SIG-M5 (cell line): ENCODE results near the gene SP1.
A peak's percentile ranks its signal among the peaks of the same experiment; 100 is the strongest.
"Not testable (repeated sequence)": the region's sequence is repeated elsewhere in the genome, so short reads cannot be mapped to it uniquely, and the experiment has no call there.

ENCODE experiments used
- DNase-seq: peaks from one replicate; lab custom pipeline; 2025; lab: John Stamatoyannopoulos, UW

The SP1 gene

GRCh38 chr12:53380104-53380793 lies at the start of gene SP1:
TSS of gene SP1 (plus strand) at chr12:53380176. CDS start at chr12:53380292, 116 bp downstream.
- DNase-seq = peak; percentile 48

GRCh38 chr12:53330671-53331070 lies 49.3 kb upstream of the SP1 start:
- DNase-seq = no peak

GRCh38 chr12:53332339-53332738 lies 47.6 kb upstream of the SP1 start:
- DNase-seq = not testable (repeated sequence)

- DNase-seq = no peak
Observed at GRCh38 chr12:53332744-53333143, 47.2 kb upstream of the SP1 start.

DNA sequence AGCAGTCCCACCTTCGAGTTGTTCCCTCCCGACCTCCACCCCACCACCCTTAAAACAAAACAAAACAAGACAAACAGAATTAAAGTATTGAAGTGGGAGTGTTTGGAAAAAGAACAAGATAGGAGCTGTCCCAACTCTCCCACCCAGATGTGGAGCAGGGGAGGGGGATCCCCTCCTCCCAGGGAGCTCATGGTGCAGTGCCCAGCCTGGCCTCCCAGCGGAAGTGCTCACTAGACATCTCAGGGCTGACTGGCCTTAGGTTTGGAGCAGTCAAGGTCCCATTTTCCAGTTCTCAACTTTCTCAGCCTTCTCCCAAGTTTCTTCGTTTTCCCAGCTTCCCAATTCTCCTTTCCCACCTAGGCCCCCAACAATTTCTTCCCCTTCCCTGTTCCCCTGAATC lies 46.7 kb upstream of the SP1 start:
- DNase-seq = no peak

GRCh38 chr12:53333845-53334244 lies 46.1 kb upstream of the SP1 start:
- no peak for DNase-seq

- no peak for DNase-seq
Observed at GRCh38 chr12:53334822-53335221, 45.2 kb upstream of the SP1 start.

DNA sequence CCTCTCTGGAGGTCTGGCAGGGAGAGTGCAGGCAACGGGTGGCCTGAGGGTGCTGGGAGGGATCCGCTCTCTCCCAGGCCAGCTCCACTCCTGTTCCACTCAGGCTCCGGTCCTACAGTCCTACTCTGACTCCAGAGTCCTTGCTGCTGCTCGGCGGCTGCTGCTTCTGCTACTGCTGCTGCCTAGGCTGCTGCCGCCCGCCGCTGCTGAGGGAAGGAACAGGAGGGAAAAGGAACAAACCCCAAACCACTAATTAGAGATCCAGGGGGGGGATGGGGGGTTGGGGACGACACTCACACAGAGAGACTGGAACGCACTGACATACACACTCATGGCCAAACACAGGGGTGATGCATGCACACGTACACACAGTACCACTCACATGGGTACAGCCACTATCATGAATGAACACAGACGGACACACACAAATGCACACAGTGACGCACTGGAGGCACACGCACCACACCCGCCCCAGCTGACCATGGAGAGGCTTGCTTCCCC lies 43.7 kb upstream of the SP1 start, which contains the start of gene SP7:
Gene SP7, minus strand, starts transcription at position 174 of the 501 bp plus-strand sequence. CDS start 708 bp downstream, outside the sequence.
- no peak for DNase-seq

DNA sequence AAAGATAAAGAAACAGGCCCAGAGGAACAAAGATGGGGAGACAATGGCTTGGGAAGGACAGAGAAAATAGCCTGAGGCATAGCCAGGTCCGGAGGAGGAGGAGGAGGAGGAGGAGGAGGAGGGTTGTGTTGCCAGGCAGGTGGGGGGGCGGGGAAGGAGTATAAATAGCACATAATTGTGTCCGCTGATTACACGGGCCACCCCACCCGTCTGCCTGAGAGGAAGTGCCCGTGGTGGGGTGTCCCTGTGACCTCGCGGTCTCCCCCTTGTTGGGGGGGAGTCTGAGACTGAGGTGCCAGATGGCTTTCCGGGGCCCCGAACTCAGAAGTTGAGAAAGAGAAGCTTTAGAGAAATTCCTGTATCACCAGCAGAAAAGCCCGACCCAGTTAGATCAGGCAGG lies 42.0 kb upstream of the SP1 start:
- no peak for DNase-seq

DNA sequence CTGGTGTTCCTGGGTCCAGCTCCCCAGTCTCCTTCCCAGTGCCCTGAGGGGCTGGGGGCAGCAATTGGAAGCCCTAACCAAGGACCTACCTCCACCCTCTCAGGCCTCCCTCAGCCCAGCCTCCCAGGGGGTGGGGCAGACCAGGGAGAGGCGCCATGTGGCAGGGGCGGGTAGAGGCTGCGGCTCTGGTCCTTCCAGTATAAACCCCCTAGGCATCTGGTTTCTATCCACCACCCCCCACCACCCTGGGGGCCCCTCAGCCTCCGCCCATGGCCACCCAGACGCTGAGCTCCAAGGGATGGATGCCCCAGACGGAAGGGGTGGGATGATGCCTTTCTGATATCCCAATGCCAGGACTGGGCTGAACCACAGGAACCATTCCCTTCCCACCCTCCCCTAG lies 41.1 kb upstream of the SP1 start:
- DNase-seq = no peak

GRCh38 chr12:53340398-53340797 lies 39.6 kb upstream of the SP1 start:
- no peak for DNase-seq

DNA sequence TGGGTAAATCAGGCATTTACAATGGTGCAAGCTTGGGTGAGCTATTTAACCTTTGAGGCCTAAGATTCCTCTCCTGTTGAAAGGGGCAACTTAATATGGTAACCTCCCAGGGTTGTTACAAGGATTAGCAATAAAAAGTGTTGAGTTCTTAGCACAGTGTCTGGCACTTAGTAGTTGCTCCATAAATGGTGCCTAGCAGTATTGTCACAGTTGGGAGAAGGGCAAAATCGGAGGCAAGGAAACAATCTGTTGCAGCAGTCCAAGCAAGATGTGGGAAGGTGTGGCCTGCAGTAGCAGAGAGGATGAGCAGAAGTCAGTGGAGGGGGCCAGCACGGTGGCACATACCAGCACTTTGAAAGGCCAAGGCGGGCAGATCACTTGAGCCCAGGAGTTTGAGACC lies 36.5 kb upstream of the SP1 start:
- no peak for DNase-seq

DNA sequence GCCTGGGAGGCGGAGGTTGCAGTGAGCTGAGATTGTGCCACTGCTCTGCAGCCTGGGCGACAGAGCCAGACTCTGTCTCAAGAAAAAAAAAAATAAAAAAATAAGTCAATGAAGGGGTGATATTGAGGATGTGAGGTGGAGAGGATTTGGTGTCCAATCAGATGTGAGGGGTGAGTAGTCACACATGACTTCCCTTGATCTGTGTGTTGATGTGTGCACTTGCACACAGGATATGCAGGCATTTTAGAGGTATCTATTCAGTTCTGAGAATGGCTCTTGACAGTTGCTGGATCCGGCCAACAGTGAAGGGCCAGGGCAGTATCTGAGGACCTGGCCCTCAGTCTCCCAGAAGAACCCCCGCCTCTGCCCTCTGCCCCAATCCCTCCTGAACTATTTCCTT lies 36.0 kb upstream of the SP1 start:
- DNase-seq = no peak

DNA sequence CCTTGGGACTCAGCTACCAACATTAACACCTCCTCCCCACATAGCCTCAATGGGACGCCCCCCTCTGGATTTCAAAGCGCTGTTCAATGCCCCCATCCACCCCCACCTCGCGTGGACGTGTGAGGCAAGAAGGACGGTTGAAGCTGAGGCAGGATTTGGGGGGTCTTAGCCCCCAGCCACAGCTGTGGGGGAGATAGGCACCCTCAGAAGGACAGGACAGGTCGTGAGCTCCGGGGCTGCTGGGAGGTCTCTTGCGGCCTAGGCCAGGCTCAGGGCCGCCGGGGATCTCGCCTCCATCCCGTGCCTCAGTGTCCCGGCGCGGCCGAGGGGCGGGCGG lies 35.5 kb upstream of the SP1 start:
- no peak for DNase-seq

GRCh38 chr12:53344824-53345485 lies 35.0 kb upstream of the SP1 start:
- DNase-seq = no peak

- no peak for DNase-seq
Observed at GRCh38 chr12:53345486-53346188, 34.3 kb upstream of the SP1 start.

DNA sequence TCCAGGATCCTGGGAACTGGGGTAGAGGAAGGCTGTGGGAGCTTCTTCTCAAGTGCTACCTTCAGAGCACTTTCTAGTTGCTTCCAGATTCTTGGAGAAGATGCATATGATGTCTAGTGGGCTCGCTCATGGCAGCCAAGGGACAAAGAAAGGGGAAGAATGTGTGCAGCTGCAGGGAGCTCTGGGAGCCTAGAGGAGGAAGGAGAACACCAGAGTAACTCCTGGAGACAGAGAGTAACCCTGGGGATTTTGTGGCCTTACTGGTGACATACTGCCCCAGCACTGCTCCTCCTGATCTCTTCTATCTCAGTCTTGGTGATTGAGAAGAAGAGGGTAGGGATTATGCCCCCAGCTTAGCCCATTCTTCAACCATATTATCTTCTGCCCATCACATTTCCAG lies 33.5 kb upstream of the SP1 start:
- DNase-seq = no peak

DNA sequence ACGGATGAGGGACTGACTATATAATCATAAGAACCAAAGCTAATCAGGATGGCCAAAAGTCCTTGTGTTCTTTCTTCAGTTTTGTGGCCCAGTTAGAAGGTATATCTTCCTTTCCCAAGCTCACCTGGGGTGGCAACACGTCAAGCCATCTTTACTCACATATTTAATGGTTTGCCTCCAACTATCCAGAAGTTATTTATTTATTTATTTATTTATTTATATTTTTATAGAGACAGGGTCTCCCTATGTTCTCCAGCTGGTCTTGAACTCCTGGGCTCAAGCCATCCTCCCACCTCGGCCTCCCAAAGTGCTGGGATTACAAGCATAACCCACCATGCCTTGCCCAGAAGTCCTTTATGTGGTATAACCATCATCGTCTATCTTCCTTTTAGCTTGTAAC lies 32.1 kb upstream of the SP1 start:
- DNase-seq = no peak

GRCh38 chr12:53352331-53353256 lies 27.4 kb upstream of the SP1 start:
- peak; percentile 48 for DNase-seq

GRCh38 chr12:53353257-53353655 lies 26.7 kb upstream of the SP1 start:
- no peak for DNase-seq

GRCh38 chr12:53355121-53355520 lies 24.9 kb upstream of the SP1 start:
- no peak for DNase-seq

DNA sequence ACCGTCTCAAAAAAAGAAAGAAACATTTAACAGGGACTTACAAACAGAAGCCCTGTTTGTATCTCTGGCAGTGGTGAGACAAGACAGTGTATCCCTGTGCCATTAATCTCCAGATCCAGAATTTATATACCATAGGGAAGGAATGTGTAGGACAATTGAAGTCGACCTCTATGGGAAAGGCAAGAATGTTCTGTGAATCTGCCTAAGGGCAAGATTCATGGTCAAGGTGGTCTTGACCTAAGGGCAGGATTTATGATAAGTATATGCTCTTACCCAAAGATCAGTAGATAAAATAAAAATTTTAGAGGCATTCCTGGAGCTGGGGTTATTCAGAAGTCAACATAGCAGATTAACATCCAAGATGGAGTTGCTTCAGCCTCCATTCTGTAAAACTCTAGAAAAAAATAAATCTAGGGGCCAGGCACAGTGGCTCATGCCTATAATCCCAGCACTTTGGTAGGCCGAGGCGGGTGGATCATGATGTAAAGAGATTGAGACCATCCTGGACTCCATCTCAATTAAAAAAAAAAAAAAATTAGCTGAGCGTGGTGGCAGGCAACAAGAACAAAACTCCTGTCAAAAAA lies 21.0 kb upstream of the SP1 start:
- no peak for DNase-seq
